ENCODE data around the gene TDRD7. TPM values are rescaled to one million over a fixed set of nuclear protein-coding genes. Genes with fewer than 3 reads are reported as not detected.

Gene TDRD7
- polyA plus RNA-seq, 2 of the 4 experiments (the other 2 are of a cell fraction), result 11.5 to 15.7 TPM

DNA sequence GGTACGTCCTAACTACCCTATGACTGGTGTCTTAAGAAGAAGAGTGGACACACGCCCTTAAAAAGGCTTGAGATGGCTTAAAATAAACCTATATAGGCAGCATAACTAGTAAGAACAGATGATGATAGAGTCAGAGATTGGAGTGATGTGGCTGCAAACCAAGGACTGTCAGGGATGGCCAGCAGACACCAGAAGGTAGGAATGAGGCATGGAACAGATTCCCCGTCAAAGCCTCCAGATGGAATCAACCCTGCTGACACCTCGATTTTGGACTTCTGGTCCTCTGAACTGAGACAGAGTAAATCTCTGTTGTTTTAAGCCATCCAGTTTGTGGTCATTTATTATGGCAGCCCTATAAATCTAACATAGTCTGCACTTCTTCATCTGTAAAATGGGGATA lies 97.0 kb downstream of the TDRD7 start:
- no peak overlapping the region for H3K27ac ChIP-seq
- POLR2A ChIA-PET, result no interaction called here
- CTCF ChIA-PET, result interaction anchor here (3.1 kb wide), 1 partner anchor 90 kb away, joined by 13 read pairs; no protein-coding TSS in a partner anchor
- no peak for FAIRE-seq
- peaks cover 11% of the 10 kb centered on the region; the same call in 2 of the 3 replicates for H3K4me1 ChIP-seq
- 56% methylated on average over 4 of the region's 4 CpGs for WGBS (ENCODE audit: missing lambda C conversion rate)
- no peak for DNase-seq (ENCODE audit: low read depth in 1 of 2, low spot score in 1 of 2)
- no peak overlapping the region for H3K4me3 ChIP-seq
- ATAC-seq, result no peak
- no peaks in the 10 kb centered on the region for H3K9me3 ChIP-seq
- no peak overlapping the region for H3K4me2 ChIP-seq
- TF ChIP-seq RFX5 (IDR thresholded peaks at IDR 0.05) (no peak), SMC3 (IDR thresholded peaks at IDR 0.05) (no peak), ELK1 (IDR thresholded peaks at IDR 0.05; ENCODE audit: low read depth, low read length) (no peak), PBX3 (IDR thresholded peaks at IDR 0.05) (no peak), NFE2L2 (conservative IDR thresholded peaks at IDR 0.05; ENCODE audit: low read length) (no peak), JUNB (IDR thresholded peaks at IDR 0.05) (no peak), RCOR1 (IDR thresholded peaks at IDR 0.05; ENCODE audit: low read depth, low read length) (no peak), ZSCAN20 (CRISPR knock-in tag; IDR thresholded peaks at IDR 0.05) (no peak), TP53 (CRISPR knock-in tag; IDR thresholded peaks at IDR 0.05) (no peak), CEBPB (IDR thresholded peaks at IDR 0.05) (no peak), MAZ (IDR thresholded peaks at IDR 0.05; ENCODE audit: borderline replicate concordance, low read depth, low read length) (no peak), MAFK (IDR thresholded peaks at IDR 0.05; ENCODE audit: partially characterized antibody) (no peak), KDM1A (IDR thresholded peaks at IDR 0.05; ENCODE audit: low read depth) (no peak), ZNF302 (CRISPR knock-in tag; IDR thresholded peaks at IDR 0.05) (no peak), RNF2 (IDR thresholded peaks at IDR 0.05; ENCODE audit: borderline replicate concordance, low read depth) (no peak), FOSL2 (IDR thresholded peaks at IDR 0.05) (no peak), FOSL2 (CRISPR knock-in tag; IDR thresholded peaks at IDR 0.05) (no peak), FOXS1 (CRISPR knock-in tag; IDR thresholded peaks at IDR 0.05) (no peak), HDAC2 (IDR thresholded peaks at IDR 0.05) (no peak)
- TF ChIP-seq, protein P1, sequence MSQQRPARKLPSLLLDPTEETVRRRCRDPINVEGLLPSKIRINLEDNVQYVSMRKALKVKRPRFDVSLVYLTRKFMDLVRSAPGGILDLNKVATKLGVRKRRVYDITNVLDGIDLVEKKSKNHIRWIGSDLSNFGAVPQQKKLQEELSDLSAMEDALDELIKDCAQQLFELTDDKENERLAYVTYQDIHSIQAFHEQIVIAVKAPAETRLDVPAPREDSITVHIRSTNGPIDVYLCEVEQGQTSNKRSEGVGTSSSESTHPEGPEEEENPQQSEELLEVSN (IDR thresholded peaks at IDR 0.05; ENCODE audit: borderline replicate concordance, low read depth), result no peak
- TF ChIP-seq, protein P2, sequence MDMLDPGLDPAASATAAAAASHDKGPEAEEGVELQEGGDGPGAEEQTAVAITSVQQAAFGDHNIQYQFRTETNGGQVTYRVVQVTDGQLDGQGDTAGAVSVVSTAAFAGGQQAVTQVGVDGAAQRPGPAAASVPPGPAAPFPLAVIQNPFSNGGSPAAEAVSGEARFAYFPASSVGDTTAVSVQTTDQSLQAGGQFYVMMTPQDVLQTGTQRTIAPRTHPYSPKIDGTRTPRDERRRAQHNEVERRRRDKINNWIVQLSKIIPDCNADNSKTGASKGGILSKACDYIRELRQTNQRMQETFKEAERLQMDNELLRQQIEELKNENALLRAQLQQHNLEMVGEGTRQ (IDR thresholded peaks at IDR 0.05), result no peak

DNA sequence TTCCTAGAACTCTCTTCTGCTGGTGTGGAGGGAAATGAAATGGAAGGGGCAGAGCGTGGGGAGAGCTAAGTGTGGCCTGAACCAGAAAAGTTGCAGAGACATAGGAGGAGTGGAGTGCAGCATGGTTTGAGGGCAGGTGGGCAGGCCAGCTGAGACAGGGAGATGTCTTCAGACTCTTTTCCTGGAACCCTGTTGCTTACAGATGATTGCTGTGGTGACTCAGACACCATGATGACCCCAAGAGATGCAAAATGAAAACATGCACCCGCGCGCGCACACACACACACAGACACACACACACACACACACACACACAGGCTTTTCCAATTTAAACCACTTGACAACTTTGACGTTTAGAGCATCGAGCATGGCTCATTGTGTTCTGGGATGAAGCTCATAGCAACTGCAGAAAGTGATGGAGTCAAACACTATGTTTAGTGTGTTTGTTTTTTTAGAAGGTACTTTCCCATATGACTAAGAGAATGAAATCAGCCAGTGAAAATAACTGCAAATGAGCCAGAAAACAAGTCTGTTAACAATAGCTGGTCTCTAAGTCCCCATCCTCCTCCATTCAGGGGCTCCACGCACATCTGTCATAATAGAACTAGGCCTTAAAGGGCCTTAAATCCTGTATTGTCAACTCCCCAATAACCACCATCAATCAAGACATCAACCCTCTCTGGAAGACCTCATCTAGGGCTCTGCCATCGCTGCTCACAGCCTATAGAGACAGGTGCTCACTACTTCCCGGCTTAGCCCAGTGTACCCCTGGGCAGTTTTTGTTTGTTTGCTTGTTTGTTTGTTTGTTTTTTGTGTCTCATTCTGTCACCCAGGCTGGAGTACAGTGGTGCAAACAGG lies 99.1 kb downstream of the TDRD7 start:
- Histone ChIP-seq H3K4me3 (no peak overlapping the region), H3K4me2 (peak overlapping the region; percentile 27; the same call in 1 of the 3 replicates), H3K4me1 (peaks cover 11% of the 10 kb centered on the region; the same call in 2 of the 3 replicates), H3K9me3 (no peaks in the 10 kb centered on the region), H3K27ac (no peak overlapping the region)
- 57% methylated on average over 10 of the region's 10 CpGs for WGBS (ENCODE audit: missing lambda C conversion rate)
- CTCF ChIA-PET, result interaction anchor here (0.7 to 3.1 kb wide), 6 partner anchors 10 to 147 kb away, joined by 3 to 13 read pairs (median 6); partner anchors contain the start of gene TMOD1
- ATAC-seq (peak; percentile 33 to 70; a peak in 3 of 6 replicates), FAIRE-seq (no peak), DNase-seq (ENCODE audit: low read depth in 1 of 2, low spot score in 1 of 2) (peak in 1 of 2 experiments; percentile 51)
- POLR2A ChIA-PET, result interaction anchor here (0.7 kb wide), 1 partner anchor 122 kb away, joined by 3 read pairs; the partner anchor contains the start of genes NCBP1 and TSTD2
- TF ChIP-seq HOXB5 (CRISPR knock-in tag; IDR thresholded peaks at IDR 0.05) (no peak), RCOR1 (IDR thresholded peaks at IDR 0.05; ENCODE audit: low read depth, low read length) (no peak), FOXS1 (CRISPR knock-in tag; IDR thresholded peaks at IDR 0.05) (no peak), KDM5A (IDR thresholded peaks at IDR 0.05) (no peak), JUNB (IDR thresholded peaks at IDR 0.05) (no peak), POLR2AphosphoS2 (conservative IDR thresholded peaks at IDR 0.05; ENCODE audit: low read length) (no peak), EP300 (IDR thresholded peaks at IDR 0.05) (no peak), NFE2L2 (conservative IDR thresholded peaks at IDR 0.05; ENCODE audit: low read length) (no peak), TFCP2L1 (CRISPR knock-in tag; IDR thresholded peaks at IDR 0.05) (no peak), CTCF (IDR thresholded peaks at IDR 0.05) (no peak), ELK1 (IDR thresholded peaks at IDR 0.05; ENCODE audit: low read depth, low read length) (no peak), RNF2 (IDR thresholded peaks at IDR 0.05; ENCODE audit: borderline replicate concordance, low read depth) (no peak), RFX5 (IDR thresholded peaks at IDR 0.05) (no peak), GATA3 (IDR thresholded peaks at IDR 0.05; ENCODE audit: borderline replicate concordance) (no peak), CHD2 (IDR thresholded peaks at IDR 0.05; ENCODE audit: low read length, partially characterized antibody) (no peak), PHF8 (IDR thresholded peaks at IDR 0.05; ENCODE audit: borderline replicate concordance, low read depth) (no peak), ZSCAN20 (CRISPR knock-in tag; IDR thresholded peaks at IDR 0.05) (no peak), MAZ (IDR thresholded peaks at IDR 0.05; ENCODE audit: borderline replicate concordance, low read depth, low read length) (no peak)

Measured in A549 (cell line).